Measurements from ENCODE around the gene PLD6. TPM values are rescaled to one million over a fixed set of nuclear protein-coding genes. Genes with fewer than 3 reads are reported as not detected.
A peak's percentile ranks its signal among the peaks of the same experiment; 100 is the strongest.

The PLD6 gene
- total and polyA plus RNA-seq, 10 of the 15 experiments (the other 5 are each of a cell fraction or from before 2014, with no cell fraction given) = 4.7 to 21.4 (median 12.0) TPM

- Histone ChIP-seq H3K4me3 (no peak overlapping the region), H3K36me3 (ENCODE audit: control insufficient read depth in 2 of 2, insufficient read depth in 2 of 2, low read length in 1 of 2) (peaks cover 17 to 22% of the 10 kb centered on the region in 2 experiments), H3K27ac (ENCODE audit: control insufficient read depth, insufficient read depth) (peak overlapping the region; percentile 62), H3K9me3 (replicated peaks; ENCODE audit: control insufficient read depth, insufficient read depth, low read length) (no peaks in the 10 kb centered on the region), H3K4me1 (ENCODE audit: control insufficient read depth, insufficient read depth, low read length) (peaks cover 44% of the 10 kb centered on the region), H3K4me2 (ENCODE audit: control insufficient read depth, insufficient read depth) (peak overlapping the region; percentile 52), H3K79me2 (ENCODE audit: control insufficient read depth, insufficient read depth, low read length) (no peaks in the 10 kb centered on the region), H3K27me3 (replicated peaks in 1 of 2; ENCODE audit: control insufficient read depth in 2 of 2, insufficient read depth in 2 of 2, low read length in 1 of 2) (no peaks in the 10 kb centered on the region), H3K9ac (ENCODE audit: control insufficient read depth, insufficient read depth, low read length) (no peak overlapping the region), H4K20me1 (ENCODE audit: control insufficient read depth, insufficient read depth) (no peaks in the 10 kb centered on the region), H2AFZ (ENCODE audit: control insufficient read depth, low read depth, low read length) (no peak overlapping the region)
- ChIA-PET CTCF (interaction anchor here (1.3 kb wide), 1 partner anchor 131 kb away, joined by 4 read pairs; no protein-coding TSS in a partner anchor), SMC1A (ENCODE audit: uncharacterized antibody, unreplicated experiment) (interaction anchor here (0.6 to 1.3 kb wide), 7 partner anchors 10 to 130 kb away, joined by 3 to 10 read pairs (median 3); no protein-coding TSS in a partner anchor), POLR2A (interaction anchor here (0.9 to 1.3 kb wide), 3 partner anchors 13 to 25 kb away, joined by 3 to 5 read pairs (median 3); no protein-coding TSS in a partner anchor), RAD21 (ENCODE audit: unreplicated experiment) (interaction anchor here (1.1 to 2.4 kb wide), 3 partner anchors 10 to 204 kb away, joined by 3 to 10 read pairs (median 3); partner anchors contain the start of gene FLCN)
- intact Hi-C loops (cut with micrococcal nuclease; ENCODE audit: unreplicated experiment) (no loop called here), in situ Hi-C loops (cut with MboI) (no loop called here)
- FAIRE-seq = peak; percentile 89
- 8% methylated on average over 14 of the region's 15 CpGs for WGBS (ENCODE audit: insufficient coverage, insufficient replicate concordance, low lambda C conversion rate, missing lambda C conversion rate)
- BruUV-seq (replicated peaks) = no TSS peak
- peak; percentile 64 for DNase-seq (ENCODE audit: low read depth, low spot score)
- ATAC-seq = peak; percentile 86
- TF ChIP-seq ZNF687 (IDR thresholded peaks at IDR 0.05) (peak; percentile 37; the same call in 1 of the 2 replicates), TCF7 (IDR thresholded peaks at IDR 0.05; ENCODE audit: borderline replicate concordance) (peak; percentile 92), PKNOX1 (IDR thresholded peaks at IDR 0.05) (peak; percentile 18; the same call in 1 of the 2 replicates), RUNX3 (IDR thresholded peaks at IDR 0.05; ENCODE audit: low read length) (peak; percentile 85), POU2F2 (IDR thresholded peaks at IDR 0.05; ENCODE audit: borderline replicate concordance, low read depth, low read length) (0 out of 3 replicates have a peak, but pooled peaks have one; percentile 14), IRF4 (IDR thresholded peaks at IDR 0.05; ENCODE audit: low read depth, low read length) (0 out of 2 replicates have a peak, but pooled peaks have one; percentile 22), FOS (IDR thresholded peaks at IDR 0.05; ENCODE audit: borderline replicate concordance, extremely low read depth, insufficient read length) (no peak), PAX5 (IDR thresholded peaks at IDR 0.05; ENCODE audit: borderline replicate concordance, low read depth, low read length) (peak; percentile 54; the same call in 1 of the 2 replicates), IKZF1 (conservative IDR thresholded peaks at IDR 0.05) (peak; percentile 32; the same call in 1 of the 2 replicates), EGR1 (IDR thresholded peaks at IDR 0.05; ENCODE audit: borderline replicate concordance in 1 of 2, low read depth in 2 of 2, low read length in 2 of 2) (peak in 1 of 2 experiments; percentile 66; a peak in 1 of 3 replicates), SREBF2 (IDR thresholded peaks at IDR 0.05; ENCODE audit: low read length) (no peak), SPI1 (IDR thresholded peaks at IDR 0.05; ENCODE audit: borderline replicate concordance, insufficient read depth, low read depth, low read length) (peak; percentile 24; the same call in 1 of the 2 replicates), IKZF2 (IDR thresholded peaks at IDR 0.05) (peak in 1 of 2 experiments; percentile 25; a peak in 1 of 4 replicates), NR2F1 (conservative IDR thresholded peaks at IDR 0.05) (no peak)
Measured at GRCh38 chr17:17181666-17182597, 24.2 kb downstream of the PLD6 start.

All from GM12878 (cell line).